ENCODE data around the gene ACBD3. TPM values are rescaled to one million over a fixed set of nuclear protein-coding genes. Genes with fewer than 3 reads are reported as not detected.
"Not testable (repeated sequence)": the region's sequence is repeated elsewhere in the genome, so short reads cannot be mapped to it uniquely, and the experiment has no call there.

The ACBD3 gene
- total RNA-seq, 1 donor from 2014 or later: 48.0 TPM

DNA sequence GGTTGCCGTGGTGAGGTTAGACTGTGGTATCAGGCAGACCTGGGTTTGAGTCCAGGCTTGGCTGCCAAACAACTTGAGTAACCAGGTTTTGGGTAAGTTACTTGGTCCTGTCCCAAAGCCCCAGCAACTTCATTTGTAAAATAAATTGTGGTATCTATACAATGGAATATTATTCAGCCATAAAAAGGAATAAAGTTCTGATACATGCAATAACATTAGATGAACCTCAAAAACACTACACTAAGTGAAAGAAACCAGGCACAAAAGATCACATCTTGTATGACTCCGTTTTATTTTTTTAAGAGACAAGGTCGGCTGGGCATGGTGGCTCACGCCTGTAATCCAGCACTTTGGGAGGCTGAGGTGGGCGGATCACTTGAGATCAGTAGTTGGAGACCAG is 20.5 kb upstream of the ACBD3 start:
- Mint-ChIP-seq H3K27ac (ENCODE audit: unreplicated experiment) (no peak overlapping the region), H3K9me3 (ENCODE audit: unreplicated experiment) (no peaks in the 10 kb centered on the region), H3K27me3 (ENCODE audit: unreplicated experiment) (peaks cover 25% of the 10 kb centered on the region), H3K4me3 (ENCODE audit: unreplicated experiment) (no peak overlapping the region), H3K36me3 (ENCODE audit: unreplicated experiment) (no peaks in the 10 kb centered on the region), H3K4me1 (ENCODE audit: unreplicated experiment) (no peaks in the 10 kb centered on the region)
- no peak for DNase-seq (ENCODE audit: extremely low spot score, unreplicated experiment)
- TF ChIP-seq, protein P1, sequence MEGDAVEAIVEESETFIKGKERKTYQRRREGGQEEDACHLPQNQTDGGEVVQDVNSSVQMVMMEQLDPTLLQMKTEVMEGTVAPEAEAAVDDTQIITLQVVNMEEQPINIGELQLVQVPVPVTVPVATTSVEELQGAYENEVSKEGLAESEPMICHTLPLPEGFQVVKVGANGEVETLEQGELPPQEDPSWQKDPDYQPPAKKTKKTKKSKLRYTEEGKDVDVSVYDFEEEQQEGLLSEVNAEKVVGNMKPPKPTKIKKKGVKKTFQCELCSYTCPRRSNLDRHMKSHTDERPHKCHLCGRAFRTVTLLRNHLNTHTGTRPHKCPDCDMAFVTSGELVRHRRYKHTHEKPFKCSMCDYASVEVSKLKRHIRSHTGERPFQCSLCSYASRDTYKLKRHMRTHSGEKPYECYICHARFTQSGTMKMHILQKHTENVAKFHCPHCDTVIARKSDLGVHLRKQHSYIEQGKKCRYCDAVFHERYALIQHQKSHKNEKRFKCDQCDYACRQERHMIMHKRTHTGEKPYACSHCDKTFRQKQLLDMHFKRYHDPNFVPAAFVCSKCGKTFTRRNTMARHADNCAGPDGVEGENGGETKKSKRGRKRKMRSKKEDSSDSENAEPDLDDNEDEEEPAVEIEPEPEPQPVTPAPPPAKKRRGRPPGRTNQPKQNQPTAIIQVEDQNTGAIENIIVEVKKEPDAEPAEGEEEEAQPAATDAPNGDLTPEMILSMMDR (IDR thresholded peaks at IDR 0.05): no peak

DNA sequence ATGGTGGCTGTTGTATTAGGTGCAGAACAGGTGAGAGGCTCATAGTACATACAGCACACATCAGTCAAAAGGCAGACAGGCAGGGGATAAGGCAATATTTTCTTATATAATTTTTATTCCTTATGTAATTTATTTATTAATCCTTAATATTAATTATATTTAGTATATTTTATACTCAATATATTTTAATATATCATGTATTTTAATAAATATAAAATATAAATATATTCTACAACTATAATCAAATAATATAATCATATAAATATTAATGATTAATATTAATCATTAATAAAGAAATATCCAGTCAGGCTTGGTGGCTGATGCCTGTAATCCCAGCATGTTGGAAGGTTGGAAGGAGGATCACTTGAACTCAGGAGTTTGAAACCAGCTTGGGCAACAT is 17.7 kb upstream of the ACBD3 start:
- peaks cover 38% of the 10 kb centered on the region for H3K27me3 Mint-ChIP-seq (ENCODE audit: unreplicated experiment)
- H3K4me1 Mint-ChIP-seq (ENCODE audit: unreplicated experiment): no peaks in the 10 kb centered on the region
- no peaks in the 10 kb centered on the region for H3K9me3 Mint-ChIP-seq (ENCODE audit: unreplicated experiment)
- H3K27ac Mint-ChIP-seq (ENCODE audit: unreplicated experiment): no peak overlapping the region
- TF ChIP-seq, protein P1 (IDR thresholded peaks at IDR 0.05): no peak
- no peak overlapping the region for H3K4me3 Mint-ChIP-seq (ENCODE audit: unreplicated experiment)
- no peak for DNase-seq (ENCODE audit: extremely low spot score, unreplicated experiment)
- no peaks in the 10 kb centered on the region for H3K36me3 Mint-ChIP-seq (ENCODE audit: unreplicated experiment)

DNA sequence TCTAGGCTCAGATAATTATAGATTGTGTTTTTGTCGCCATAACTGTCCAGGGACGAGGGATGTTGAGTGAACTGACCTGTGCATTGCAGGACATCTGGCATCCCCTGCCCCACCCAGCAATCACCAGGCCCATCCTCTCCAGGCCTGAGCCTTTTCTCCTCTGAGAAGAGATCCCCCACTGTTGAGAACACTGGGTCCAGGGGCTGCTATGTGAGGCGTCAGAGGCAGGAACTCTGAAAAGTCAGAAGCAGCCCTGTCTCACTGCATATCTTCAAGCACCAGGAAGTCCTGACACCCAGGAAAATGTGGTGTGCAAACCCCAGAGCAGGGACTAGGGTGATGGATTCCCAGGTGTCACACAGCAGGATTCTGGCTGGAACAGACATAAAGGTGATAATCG is 17.1 kb upstream of the ACBD3 start:
- Mint-ChIP-seq H3K36me3 (ENCODE audit: unreplicated experiment) (no peaks in the 10 kb centered on the region), H3K4me1 (ENCODE audit: unreplicated experiment) (no peaks in the 10 kb centered on the region), H3K9me3 (ENCODE audit: unreplicated experiment) (no peaks in the 10 kb centered on the region), H3K4me3 (ENCODE audit: unreplicated experiment) (no peak overlapping the region), H3K27me3 (ENCODE audit: unreplicated experiment) (peaks cover 38% of the 10 kb centered on the region), H3K27ac (ENCODE audit: unreplicated experiment) (no peak overlapping the region)
- TF ChIP-seq, protein P1 (IDR thresholded peaks at IDR 0.05): no peak
- DNase-seq (ENCODE audit: extremely low spot score, unreplicated experiment): no peak

DNA sequence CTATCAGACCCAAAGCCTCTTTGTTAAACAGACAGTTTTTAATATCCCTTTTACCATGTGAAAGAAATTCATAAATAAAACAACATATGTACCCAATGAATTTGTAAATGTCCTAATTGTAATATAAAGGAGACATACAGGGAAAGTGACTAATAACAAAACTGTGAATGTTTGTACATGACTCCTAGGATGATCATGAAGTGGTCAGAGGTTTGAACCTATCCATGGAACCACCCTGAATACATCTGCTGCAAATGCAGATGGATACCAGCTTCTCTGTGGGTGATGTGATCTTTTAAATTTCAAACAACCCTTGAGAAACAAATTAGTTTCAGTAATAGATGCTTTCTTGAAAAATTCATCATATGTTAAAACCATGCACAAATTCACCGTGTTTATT is 16.7 kb upstream of the ACBD3 start:
- TF ChIP-seq, protein P1 (IDR thresholded peaks at IDR 0.05): no peak
- H3K27me3 Mint-ChIP-seq (ENCODE audit: unreplicated experiment): peaks cover 38% of the 10 kb centered on the region

DNA sequence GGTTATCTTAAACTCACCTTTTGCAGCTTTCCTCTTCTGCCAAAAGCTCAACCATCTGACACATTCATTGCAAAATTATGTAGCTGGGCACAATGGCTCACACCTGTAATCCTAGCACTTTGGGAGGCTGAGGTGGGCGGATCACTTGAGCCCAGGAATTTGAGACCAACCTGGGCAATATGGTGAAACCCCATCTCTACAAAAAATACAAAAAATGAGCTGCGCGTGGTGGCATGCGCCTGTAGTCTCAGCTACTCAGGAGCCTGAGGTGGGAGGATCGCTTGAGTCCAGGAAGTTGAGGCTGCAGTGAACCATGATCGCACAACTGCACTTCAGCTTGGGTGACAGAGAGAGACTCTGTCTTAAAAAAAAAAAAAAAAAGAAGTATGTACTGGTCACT is 16.1 kb upstream of the ACBD3 start:
- not testable (repeated sequence) for H3K27ac Mint-ChIP-seq (ENCODE audit: unreplicated experiment); H3K36me3 Mint-ChIP-seq (ENCODE audit: unreplicated experiment); DNase-seq (ENCODE audit: extremely low spot score, unreplicated experiment); H3K4me3 Mint-ChIP-seq (ENCODE audit: unreplicated experiment); H3K9me3 Mint-ChIP-seq (ENCODE audit: unreplicated experiment); H3K4me1 Mint-ChIP-seq (ENCODE audit: unreplicated experiment)
- peaks cover 35% of the 10 kb centered on the region for H3K27me3 Mint-ChIP-seq (ENCODE audit: unreplicated experiment)

More for the DNA sequence above, 16.7 kb upstream of the ACBD3 start:
- H3K27ac Mint-ChIP-seq (ENCODE audit: unreplicated experiment): no peak overlapping the region
- H3K9me3 Mint-ChIP-seq (ENCODE audit: unreplicated experiment): no peaks in the 10 kb centered on the region
- H3K4me1 Mint-ChIP-seq (ENCODE audit: unreplicated experiment): no peaks in the 10 kb centered on the region
- no peak overlapping the region for H3K4me3 Mint-ChIP-seq (ENCODE audit: unreplicated experiment)
- DNase-seq (ENCODE audit: extremely low spot score, unreplicated experiment): no peak
- H3K36me3 Mint-ChIP-seq (ENCODE audit: unreplicated experiment): no peaks in the 10 kb centered on the region

DNA sequence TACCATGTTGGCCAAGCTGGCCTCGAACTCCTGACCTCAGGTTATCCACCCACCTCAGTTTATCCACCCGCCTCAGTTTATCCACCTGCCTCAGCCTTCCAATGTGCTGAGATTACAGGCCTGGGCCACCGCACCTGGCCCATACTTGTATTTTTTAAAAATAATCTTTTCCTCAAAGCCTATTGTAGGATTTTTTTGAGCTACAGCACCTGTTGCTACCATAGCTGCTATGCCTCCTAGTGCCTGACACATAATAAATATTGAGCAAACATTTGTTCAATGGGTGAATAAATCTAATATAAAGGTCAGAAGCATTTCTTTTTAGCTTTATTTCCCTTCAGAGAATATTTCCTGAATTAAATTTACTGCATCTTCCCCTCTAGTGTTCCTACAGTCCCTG is 15.7 kb upstream of the ACBD3 start:
- H3K4me1 Mint-ChIP-seq (ENCODE audit: unreplicated experiment): no peaks in the 10 kb centered on the region
- H3K36me3 Mint-ChIP-seq (ENCODE audit: unreplicated experiment): no peaks in the 10 kb centered on the region
- TF ChIP-seq, protein P1 (IDR thresholded peaks at IDR 0.05): no peak
- no peak overlapping the region for H3K27ac Mint-ChIP-seq (ENCODE audit: unreplicated experiment)
- no peak overlapping the region for H3K4me3 Mint-ChIP-seq (ENCODE audit: unreplicated experiment)
- H3K27me3 Mint-ChIP-seq (ENCODE audit: unreplicated experiment): peaks cover 34% of the 10 kb centered on the region
- H3K9me3 Mint-ChIP-seq (ENCODE audit: unreplicated experiment): no peaks in the 10 kb centered on the region
- no peak for DNase-seq (ENCODE audit: extremely low spot score, unreplicated experiment)

Data from osteocyte (in vitro differentiated cells).